ENCODE measurements around the gene SV2C. TPM values are rescaled to one million over a fixed set of nuclear protein-coding genes. Genes with fewer than 3 reads are reported as not detected.
"Not testable (repeated sequence)": the region's sequence is repeated elsewhere in the genome, so short reads cannot be mapped to it uniquely, and the experiment has no call there.

Gene SV2C
- total RNA-seq (2014; rRNA removed; shearing (Covaris generic)), result not detected in 2 replicates

DNA sequence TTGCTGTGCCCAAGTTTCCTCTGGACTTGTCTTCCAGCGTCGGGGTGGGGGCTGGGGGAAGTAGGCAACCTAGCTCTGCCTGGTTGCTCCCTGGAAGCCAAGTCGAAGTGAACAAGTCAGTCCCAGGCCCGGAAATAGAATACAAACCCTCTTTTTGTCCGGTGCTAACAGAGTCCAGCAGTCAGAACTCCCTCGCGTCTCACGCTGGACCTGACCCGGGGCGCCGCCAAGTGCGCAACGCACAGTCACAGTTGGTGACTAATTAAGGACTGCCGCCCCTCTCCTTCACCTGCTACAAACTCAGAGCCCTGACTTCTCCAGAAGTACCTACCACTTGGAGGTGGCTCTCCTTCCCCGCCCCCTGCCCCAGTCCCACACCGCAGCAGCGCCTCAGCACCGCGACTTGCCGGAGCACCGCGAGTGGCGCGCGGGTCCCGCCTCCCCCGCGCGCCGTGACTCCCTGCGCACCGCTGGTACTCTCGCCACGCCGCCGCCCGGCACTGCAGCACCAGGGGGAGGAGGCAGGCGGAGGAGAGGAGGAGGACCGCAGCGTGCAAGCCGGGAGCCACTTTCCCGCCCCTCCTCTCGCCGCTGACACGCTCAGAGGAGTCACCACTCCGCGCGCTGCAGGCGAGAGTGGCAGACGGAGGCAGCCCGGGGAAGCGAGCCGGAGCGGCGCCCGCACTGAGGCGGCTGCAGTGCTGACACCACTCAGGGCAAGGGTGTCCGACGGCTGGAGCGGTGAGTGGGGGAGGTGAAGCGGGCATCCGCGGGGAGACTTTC, at the start of gene SV2C:
SV2C (plus strand) TSS at position 612 of the 783 bp plus-strand sequence. CDS start 48,368 bp downstream, outside the sequence.
- H3K36me3 ChIP-seq, result no peaks in the 10 kb centered on the region
- DNase-seq (ENCODE audit: low read depth in 1 of 2, low spot score in 2 of 2), result peak; percentile 9 to 44
- peaks cover 60% of the 10 kb centered on the region for H3K27me3 ChIP-seq (replicated peaks)
- no peaks in the 10 kb centered on the region for H3K9me3 ChIP-seq (replicated peaks)
- H3K4me1 ChIP-seq (replicated peaks), result peaks cover 8% of the 10 kb centered on the region; the same call in 1 of the 2 replicates
- H3K27ac ChIP-seq, result no peak within 1 kb of the TSS
- H3K4me3 ChIP-seq, result no peak within 1 kb of the TSS

- not testable (repeated sequence) for H3K9me3 ChIP-seq (replicated peaks); H3K36me3 ChIP-seq; H3K27ac ChIP-seq; DNase-seq (ENCODE audit: low read depth in 1 of 2, low spot score in 2 of 2); H3K27me3 ChIP-seq (replicated peaks); H3K4me3 ChIP-seq; H3K4me1 ChIP-seq (replicated peaks)
These were observed 45.4 kb upstream of the SV2C start for GRCh38 chr5:76037736-76038151.

DNA sequence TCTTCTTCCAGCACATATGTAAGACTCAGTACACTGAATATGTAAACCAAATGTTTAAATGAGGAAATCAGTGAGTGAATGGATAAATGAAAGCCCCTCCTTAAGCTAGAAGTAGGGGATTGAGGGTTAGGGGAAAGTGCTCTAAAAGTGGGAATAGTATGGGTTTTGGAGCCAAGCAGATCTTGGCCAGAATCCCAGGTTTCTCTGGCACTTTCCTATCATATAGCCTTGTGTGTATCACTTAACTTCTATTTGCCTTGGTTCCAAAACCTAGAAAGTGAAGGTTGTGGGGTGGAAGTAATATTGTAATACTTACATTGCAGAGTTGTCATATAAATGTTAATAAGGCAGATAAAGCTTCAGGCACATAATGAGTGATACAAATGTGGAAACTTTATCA, 45.0 kb upstream of the SV2C start:
- 0 out of 2 replicates have a peak, but pooled peaks cover 2% of the 10 kb centered on the region for H3K9me3 ChIP-seq (replicated peaks)
- 0 out of 2 replicates have a peak, but pooled peaks cover 2% of the 10 kb centered on the region for H3K27me3 ChIP-seq (replicated peaks)
- no peak overlapping the region for H3K27ac ChIP-seq
- H3K4me3 ChIP-seq, result no peak overlapping the region
- H3K36me3 ChIP-seq, result no peaks in the 10 kb centered on the region
- H3K4me1 ChIP-seq (replicated peaks), result no peaks in the 10 kb centered on the region
- DNase-seq (ENCODE audit: low read depth in 1 of 2, low spot score in 2 of 2), result no peak

DNA sequence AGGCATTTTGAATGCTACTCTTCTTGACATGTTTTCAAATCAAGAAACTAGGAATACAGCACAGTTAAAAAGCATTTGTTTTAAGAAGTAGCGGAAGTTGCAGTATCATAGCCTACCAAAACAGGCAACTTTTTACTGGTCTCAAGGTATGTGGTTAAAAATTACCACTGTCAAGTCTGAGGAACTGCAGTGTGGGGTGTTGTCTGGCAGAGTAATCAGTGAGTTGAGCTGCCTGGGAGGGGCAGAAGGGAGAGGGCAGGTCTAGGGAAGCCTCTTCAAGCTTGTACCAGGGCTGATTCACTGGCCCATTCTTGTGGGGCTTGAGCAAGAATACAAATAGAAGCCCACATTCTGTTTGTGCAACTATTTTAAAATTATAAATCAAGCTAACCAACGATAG, 42.4 kb upstream of the SV2C start:
- Histone ChIP-seq H3K36me3 (no peaks in the 10 kb centered on the region), H3K9me3 (replicated peaks) (0 out of 2 replicates have a peak, but pooled peaks cover 2% of the 10 kb centered on the region)

DNA sequence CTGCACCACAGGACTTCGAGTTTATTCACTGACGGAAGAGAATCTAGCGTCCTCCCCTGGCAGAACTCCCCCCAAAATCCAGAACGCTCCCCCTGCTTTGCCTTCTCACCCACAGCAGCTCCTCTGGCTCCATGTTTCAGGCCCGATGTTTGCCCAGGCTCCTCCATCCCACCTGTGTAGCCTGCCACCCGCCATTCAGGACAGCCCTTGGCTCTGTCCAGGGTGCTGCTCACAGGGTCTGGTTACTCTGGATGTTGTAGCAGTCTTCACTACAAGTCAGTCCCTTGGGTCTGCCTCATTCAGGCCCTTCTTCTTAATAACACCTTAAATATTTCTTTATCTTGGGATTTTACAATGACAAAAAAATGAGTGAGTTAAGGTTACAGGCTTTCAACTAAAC, 41.3 kb upstream of the SV2C start:
- Histone ChIP-seq H3K27me3 (replicated peaks) (0 out of 2 replicates have a peak, but pooled peaks cover 2% of the 10 kb centered on the region), H3K4me1 (replicated peaks) (no peaks in the 10 kb centered on the region), H3K9me3 (replicated peaks) (0 out of 2 replicates have a peak, but pooled peaks cover 2% of the 10 kb centered on the region), H3K36me3 (no peaks in the 10 kb centered on the region), H3K4me3 (no peak overlapping the region), H3K27ac (no peak overlapping the region)
- no peak for DNase-seq (ENCODE audit: low read depth in 1 of 2, low spot score in 2 of 2)

More for the DNA sequence above, 42.4 kb upstream of the SV2C start:
- DNase-seq (ENCODE audit: low read depth in 1 of 2, low spot score in 2 of 2), result no peak
- 0 out of 2 replicates have a peak, but pooled peaks cover 2% of the 10 kb centered on the region for H3K27me3 ChIP-seq (replicated peaks)
- H3K27ac ChIP-seq, result no peak overlapping the region
- no peaks in the 10 kb centered on the region for H3K4me1 ChIP-seq (replicated peaks)
- no peak overlapping the region for H3K4me3 ChIP-seq

- Histone ChIP-seq H3K27me3 (replicated peaks) (no peaks in the 10 kb centered on the region), H3K4me1 (replicated peaks) (no peaks in the 10 kb centered on the region), H3K4me3 (no peak overlapping the region), H3K27ac (no peak overlapping the region), H3K9me3 (replicated peaks) (0 out of 2 replicates have a peak, but pooled peaks cover 2% of the 10 kb centered on the region), H3K36me3 (no peaks in the 10 kb centered on the region)
- no peak for DNase-seq (ENCODE audit: low read depth in 1 of 2, low spot score in 2 of 2)
These were observed 36.4 kb upstream of the SV2C start for GRCh38 chr5:76046741-76047140.

DNA sequence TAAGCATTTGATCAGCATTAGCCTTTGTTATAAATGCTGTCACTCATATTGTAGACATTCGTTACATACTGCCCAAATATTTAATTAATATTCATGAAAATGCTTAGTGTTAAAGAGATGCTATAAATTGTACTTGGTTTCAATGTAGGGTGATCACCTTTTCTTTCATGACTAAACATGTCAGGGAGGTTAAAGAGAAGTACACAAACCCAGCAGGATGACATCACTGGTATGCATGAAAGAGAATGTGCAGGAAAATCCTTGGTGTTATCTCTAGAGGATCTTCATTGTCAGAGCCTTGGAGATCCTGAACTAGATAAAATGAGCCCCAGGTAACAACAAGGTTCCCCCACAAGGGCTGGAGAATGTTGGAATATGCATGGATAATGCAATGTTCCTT, 33.0 kb upstream of the SV2C start:
- Histone ChIP-seq H3K36me3 (no peaks in the 10 kb centered on the region), H3K9me3 (replicated peaks) (no peaks in the 10 kb centered on the region), H3K4me1 (replicated peaks) (no peaks in the 10 kb centered on the region), H3K4me3 (no peak overlapping the region), H3K27ac (no peak overlapping the region), H3K27me3 (replicated peaks) (no peaks in the 10 kb centered on the region)
- no peak for DNase-seq (ENCODE audit: low read depth in 1 of 2, low spot score in 2 of 2)

DNA sequence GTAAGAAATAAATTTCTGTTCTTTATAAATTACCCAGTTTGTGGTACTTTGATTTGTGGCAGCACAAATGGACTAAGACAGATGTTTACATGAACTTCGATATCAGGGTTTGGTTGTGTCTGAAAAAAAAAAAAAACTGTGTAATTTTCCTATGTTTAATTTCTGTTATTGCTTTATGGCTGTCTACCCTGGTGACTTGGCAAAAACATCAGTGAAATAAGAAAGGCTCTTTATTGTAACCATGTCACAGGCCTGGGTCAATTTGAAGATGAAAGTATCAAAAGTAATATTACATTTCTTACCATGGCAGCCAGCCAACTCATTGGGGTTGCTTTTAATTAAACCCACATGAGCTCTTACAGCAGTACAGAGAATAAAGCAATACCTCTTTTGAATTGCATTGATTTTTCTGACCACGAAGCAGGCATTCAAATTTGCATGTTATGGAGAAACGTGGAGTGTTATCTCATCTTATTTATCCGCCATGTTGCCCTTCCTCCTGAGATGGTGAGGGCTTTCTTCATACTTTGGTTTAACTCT, 20.6 kb upstream of the SV2C start:
- no peak overlapping the region for H3K4me3 ChIP-seq
- no peak for DNase-seq (ENCODE audit: low read depth in 1 of 2, low spot score in 2 of 2)
- no peaks in the 10 kb centered on the region for H3K36me3 ChIP-seq
- no peak overlapping the region for H3K27ac ChIP-seq
- H3K27me3 ChIP-seq (replicated peaks), result 0 out of 2 replicates have a peak, but pooled peaks cover 3% of the 10 kb centered on the region
- H3K4me1 ChIP-seq (replicated peaks), result no peaks in the 10 kb centered on the region
- H3K9me3 ChIP-seq (replicated peaks), result no peaks in the 10 kb centered on the region

- no peaks in the 10 kb centered on the region for H3K4me1 ChIP-seq (replicated peaks)
- H3K9me3 ChIP-seq (replicated peaks), result no peaks in the 10 kb centered on the region
- no peak overlapping the region for H3K27ac ChIP-seq
- no peaks in the 10 kb centered on the region for H3K36me3 ChIP-seq
- H3K4me3 ChIP-seq, result no peak overlapping the region
- H3K27me3 ChIP-seq (replicated peaks), result no peaks in the 10 kb centered on the region
- no peak for DNase-seq (ENCODE audit: low read depth in 1 of 2, low spot score in 2 of 2)
These were observed 17.9 kb upstream of the SV2C start for GRCh38 chr5:76065258-76065657.

GRCh38 chr5:76069061-76069735, 14.0 kb upstream of the SV2C start:
- H3K27ac ChIP-seq, result no peak overlapping the region
- no peaks in the 10 kb centered on the region for H3K4me1 ChIP-seq (replicated peaks)
- H3K4me3 ChIP-seq, result no peak overlapping the region
- no peaks in the 10 kb centered on the region for H3K36me3 ChIP-seq
- H3K27me3 ChIP-seq (replicated peaks), result 0 out of 2 replicates have a peak, but pooled peaks cover 4% of the 10 kb centered on the region
- H3K9me3 ChIP-seq (replicated peaks), result no peaks in the 10 kb centered on the region
- DNase-seq (ENCODE audit: low read depth in 1 of 2, low spot score in 2 of 2), result no peak

DNA sequence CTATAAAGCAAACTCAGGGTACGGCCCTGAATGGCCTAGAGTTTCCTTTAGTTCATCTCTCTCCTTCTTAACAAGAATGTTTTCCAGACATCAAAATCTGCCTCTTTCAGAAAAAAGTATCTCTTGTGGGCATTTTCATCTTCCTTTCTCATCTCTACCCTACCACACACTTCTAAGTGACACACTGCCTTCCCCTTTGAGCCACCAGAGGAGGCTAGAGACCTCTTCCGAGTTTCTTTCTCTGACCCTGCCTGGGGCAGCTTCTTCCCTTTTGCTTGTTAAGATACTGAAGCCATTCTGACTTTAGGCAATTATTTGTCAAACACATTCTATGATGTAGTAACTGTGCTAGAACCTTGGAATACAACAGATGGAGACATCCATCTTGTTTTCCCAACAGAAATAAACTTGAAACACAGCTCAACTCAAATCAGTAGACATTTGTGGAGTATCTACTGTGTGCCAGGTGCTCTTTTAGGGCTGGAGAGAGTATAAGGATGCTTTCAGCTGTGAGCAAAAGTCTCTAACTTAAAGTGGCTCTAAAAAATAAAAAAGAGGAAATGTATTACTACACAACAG, 8.6 kb upstream of the SV2C start:
- no peaks in the 10 kb centered on the region for H3K4me1 ChIP-seq (replicated peaks)
- no peak for DNase-seq (ENCODE audit: low read depth in 1 of 2, low spot score in 2 of 2)
- no peak overlapping the region for H3K27ac ChIP-seq
- 0 out of 2 replicates have a peak, but pooled peaks cover 13% of the 10 kb centered on the region for H3K27me3 ChIP-seq (replicated peaks)
- H3K4me3 ChIP-seq, result no peak overlapping the region
- H3K9me3 ChIP-seq (replicated peaks), result no peaks in the 10 kb centered on the region
- H3K36me3 ChIP-seq, result no peaks in the 10 kb centered on the region

- H3K4me1 ChIP-seq (replicated peaks), result peaks cover 8% of the 10 kb centered on the region; the same call in 1 of the 2 replicates
- DNase-seq (ENCODE audit: low read depth in 1 of 2, low spot score in 2 of 2), result no peak
- no peak overlapping the region for H3K4me3 ChIP-seq
- no peaks in the 10 kb centered on the region for H3K36me3 ChIP-seq
- H3K9me3 ChIP-seq (replicated peaks), result no peaks in the 10 kb centered on the region
- peaks cover 60% of the 10 kb centered on the region for H3K27me3 ChIP-seq (replicated peaks)
- no peak overlapping the region for H3K27ac ChIP-seq
These were observed 1.1 kb upstream of the SV2C start for GRCh38 chr5:76081811-76082771.

All from SJSA1 (cell line).